Activated CD8-positive, alpha-beta memory T cell treated with anti-CD3 and anti-CD28 coated beads, Interleukin-2, amount 50 U/mL, for 24 hours (primary cell): ENCODE measurements around the gene XXYLT1.

Source experiments
- DNase-seq: peaks from one replicate; pipeline ENCODE4 v3.0.0-alpha.2; 2020; ENCODE audit errors: extremely low read depth

XXYLT1 gene

DNA sequence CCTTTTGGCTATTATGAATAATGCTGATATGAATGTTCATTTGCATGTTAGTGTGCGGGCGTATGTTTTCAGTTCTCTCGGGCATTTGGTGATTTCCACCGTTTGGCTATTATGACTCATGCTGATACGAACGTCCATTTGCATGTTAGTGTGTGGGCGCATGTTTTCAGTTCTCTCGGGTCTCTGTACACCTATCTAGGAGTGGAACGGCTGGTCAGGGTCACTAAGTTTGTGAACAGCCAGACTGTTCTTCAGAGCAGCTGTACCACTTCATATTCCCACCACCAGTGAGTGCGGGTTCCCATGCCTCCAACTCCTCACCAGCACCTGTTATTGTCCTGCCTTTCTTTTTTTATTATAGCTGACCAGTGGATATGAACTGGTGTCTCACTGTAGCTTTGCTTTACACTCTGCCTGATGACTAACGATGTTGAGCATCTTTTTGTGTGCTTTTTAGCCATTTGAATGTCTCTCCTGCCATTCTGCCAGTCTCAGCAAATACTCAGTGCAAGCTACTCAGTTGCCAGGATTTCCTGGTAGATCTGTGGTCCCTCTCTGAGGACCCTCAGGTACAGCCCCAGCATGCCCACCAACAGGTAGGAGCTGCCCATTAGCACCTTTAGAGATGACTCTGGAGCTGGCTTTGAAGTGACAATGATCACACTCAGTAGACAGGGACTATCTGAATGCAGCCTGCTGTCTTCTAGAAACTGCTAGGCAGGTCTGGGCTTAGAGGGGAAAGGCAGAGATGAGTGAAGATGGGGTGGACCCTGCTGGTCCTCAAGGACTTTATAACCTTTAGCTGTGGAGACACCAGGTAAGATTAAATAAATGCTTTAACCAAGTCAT is 141.1 kb downstream of the XXYLT1 start:
- DNase-seq: no peak

DNA sequence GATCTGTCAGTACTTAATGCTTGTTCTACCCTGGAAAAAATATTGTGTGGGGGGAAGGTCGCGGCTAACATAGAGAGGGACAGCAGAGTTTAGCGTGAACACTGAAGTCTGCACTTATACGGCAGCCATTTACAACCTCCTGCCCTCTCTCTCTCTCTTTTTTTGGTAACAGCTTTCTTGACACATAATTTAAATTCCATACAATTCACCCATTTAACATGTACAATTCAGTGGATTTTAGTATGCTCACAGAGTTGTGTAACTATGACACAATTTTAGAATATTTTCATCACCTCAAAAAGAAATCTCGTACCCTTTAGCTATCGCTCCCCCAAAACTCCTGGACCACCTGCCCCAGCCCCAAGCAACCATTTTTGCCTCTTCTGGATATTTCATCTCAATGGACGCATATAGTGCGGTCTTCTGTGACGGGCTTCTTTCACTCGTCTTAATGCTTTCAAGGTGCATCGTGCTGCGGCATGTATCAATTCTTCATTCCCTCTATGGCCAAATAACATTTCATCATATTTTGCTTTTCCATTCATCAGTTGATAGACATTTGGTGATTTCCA is 141.8 kb downstream of the XXYLT1 start:
- DNase-seq: no peak

DNA sequence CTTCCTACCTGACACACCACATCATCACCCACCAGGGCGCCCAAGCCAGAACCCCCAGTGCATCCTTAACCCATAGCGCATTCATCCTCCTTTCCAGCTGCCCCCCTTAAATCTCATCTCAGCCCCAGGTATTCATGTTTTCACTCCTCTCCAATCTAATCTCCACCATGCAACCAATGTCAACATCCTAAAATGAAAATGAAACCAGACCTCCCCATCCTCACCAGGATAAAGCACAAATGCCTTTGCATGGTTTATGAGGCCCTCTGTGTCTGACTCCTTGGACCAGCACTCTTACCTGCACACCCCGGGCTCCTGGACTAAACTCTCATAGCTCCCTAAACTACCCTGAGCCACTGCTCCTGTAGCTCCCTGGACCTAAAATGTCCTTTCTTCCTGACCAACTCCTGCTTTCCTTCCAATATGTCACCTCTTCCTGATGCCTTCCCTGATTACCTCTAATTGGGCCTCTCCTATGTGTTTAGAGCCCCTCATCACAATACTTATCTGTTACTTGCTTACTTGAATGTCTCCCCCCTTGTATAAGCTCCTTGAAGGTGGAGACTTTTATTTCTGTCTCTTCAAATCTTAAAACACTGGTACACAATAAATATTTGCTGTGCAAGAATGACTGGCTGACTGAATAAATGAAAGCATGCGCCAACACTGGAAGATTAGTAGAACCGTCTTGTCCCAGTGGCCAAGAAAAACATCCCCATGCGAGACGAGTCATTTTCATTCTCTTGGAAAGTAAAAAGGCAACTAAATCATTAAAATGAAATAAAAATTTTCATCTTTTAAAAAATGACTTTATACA is 142.5 kb downstream of the XXYLT1 start:
- no peak for DNase-seq

- no peak for DNase-seq
These were observed 144.8 kb downstream of the XXYLT1 start for GRCh38 chr3:195126056-195126605.

DNA sequence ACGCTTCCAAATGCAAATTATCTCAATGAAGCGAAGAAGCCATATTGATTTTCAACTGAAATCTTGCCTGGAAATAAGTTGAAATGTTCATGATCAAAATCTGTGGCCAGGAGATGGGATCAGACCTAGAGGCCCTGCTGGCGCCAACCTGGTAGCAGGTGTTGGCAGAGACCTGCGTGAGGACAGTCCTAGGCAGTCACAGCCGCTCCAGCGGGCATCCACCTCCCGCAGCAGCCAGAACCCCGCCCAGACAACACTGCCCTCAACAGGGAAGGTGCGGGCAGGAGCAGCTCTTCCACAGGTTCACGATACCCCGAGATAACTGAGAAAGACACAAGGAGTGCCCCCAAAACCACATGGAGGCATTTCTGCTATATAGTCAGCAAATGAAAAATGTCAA is 145.3 kb downstream of the XXYLT1 start:
- DNase-seq: no peak

GRCh38 chr3:195124378-195124992 is 146.5 kb downstream of the XXYLT1 start:
- no peak for DNase-seq

DNA sequence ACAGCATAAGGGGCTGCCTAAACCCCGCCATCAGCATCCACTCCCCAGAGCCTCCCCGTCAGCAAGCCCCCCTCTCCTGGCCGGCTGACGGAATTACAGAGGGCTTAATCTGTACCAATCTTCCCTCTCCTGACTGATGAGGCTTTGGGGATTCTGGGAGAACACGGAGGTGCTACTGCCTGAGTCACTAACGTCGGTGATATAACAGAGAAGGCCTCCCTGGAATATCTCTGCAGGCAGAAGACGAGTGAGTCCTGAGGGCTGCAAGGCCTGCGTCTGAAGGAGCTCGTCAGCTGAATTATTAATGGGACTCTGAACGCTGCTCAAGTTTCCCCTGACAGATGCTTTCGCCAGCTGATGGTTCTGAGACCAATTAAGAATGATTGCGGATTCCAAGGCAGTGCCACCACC is 147.7 kb downstream of the XXYLT1 start:
- DNase-seq: no peak

DNA sequence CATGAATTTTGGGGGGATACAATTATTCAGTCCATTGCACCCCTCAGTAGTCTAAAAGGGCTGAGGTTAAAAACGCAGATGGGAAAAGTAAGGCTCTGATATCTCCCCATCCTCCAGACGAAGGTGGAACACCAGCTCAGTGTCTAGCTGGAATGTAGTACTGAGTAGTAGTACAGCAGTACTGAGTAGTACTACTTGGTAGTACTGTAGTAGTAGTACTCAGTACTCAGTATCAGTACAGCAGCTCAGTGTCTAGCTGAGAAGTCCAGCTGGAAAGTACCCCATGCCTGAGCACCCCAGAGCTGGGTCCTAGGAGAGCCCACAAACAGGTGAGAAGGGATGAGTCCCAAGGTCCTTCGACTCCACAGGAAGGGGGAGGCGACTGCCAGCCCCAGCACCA is 148.7 kb downstream of the XXYLT1 start:
- DNase-seq: no peak

DNA sequence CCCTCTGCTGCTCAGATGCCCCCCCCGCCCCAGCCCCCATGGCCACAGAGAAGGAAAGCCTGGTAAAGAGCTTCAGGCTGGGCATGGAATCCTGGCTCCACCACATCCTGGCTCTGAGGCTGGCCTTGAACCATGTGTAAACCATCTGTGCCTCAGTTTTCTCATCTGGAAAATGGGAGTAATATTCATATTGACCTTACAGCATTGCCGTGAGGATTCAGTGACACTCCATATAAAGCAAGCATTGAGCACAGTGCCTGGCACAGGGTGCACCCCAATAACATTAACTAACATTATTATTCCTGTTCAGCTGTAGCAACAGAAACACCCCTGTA is 150.7 kb downstream of the XXYLT1 start:
- no peak for DNase-seq

GRCh38 chr3:195119461-195120266 is 151.3 kb downstream of the XXYLT1 start:
- no peak for DNase-seq

DNA sequence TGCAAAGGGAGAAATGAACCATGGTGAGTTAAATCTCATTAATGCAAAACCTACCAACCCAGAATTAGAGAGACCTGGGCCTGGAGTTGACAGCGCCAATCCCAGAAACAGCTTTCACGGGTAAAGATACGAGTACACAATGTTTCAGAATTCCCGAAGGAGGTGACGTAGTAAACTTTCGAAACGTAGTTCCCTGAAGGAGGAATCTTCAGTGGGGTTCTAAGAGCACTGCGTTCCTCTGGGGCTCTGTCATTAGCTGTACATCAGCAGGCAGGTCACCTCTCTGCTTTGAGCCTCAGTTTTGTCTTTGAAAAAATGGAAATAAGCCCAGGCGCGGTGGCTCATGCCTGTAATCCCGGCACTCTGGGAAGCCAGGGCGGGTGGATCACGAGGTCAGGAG is 152.3 kb downstream of the XXYLT1 start:
- DNase-seq: no peak

- no peak for DNase-seq
These were observed 152.9 kb downstream of the XXYLT1 start for GRCh38 chr3:195117978-195118581.

DNA sequence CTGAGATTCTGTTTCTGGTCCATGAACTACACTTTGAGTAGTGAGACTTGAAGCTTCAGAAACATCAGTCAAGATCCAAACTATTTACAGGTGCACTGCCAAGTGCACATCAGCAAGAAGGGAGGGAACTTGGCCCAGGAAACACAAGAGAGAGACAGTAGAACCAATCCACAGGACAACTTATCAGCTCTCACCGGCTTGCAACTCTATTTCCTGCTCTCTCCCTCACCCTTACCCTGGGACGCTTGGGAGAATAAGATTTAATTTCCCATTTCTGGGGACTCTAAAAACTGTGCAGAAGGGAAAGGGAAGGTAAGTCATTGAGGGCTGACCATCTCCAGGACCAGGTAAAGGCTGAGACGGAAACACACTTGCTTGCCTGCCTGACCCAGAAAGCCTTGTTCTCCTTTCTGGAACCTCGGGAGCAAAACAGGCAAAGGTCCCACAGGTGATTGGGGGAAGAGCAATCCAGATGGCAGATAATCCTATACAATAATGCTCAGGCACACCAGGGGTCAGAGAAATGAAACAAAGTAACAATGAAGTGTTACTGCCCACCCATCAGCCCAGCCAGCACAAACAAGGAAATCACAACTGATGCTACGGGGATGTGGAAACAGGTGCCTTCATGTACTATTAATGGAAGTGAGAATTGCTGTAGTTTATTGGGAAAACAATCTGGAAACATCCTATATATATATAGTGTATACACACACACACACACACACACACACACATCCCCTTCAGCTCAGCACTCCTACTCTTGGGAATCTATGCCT is 154.4 kb downstream of the XXYLT1 start:
- DNase-seq: no peak

DNA sequence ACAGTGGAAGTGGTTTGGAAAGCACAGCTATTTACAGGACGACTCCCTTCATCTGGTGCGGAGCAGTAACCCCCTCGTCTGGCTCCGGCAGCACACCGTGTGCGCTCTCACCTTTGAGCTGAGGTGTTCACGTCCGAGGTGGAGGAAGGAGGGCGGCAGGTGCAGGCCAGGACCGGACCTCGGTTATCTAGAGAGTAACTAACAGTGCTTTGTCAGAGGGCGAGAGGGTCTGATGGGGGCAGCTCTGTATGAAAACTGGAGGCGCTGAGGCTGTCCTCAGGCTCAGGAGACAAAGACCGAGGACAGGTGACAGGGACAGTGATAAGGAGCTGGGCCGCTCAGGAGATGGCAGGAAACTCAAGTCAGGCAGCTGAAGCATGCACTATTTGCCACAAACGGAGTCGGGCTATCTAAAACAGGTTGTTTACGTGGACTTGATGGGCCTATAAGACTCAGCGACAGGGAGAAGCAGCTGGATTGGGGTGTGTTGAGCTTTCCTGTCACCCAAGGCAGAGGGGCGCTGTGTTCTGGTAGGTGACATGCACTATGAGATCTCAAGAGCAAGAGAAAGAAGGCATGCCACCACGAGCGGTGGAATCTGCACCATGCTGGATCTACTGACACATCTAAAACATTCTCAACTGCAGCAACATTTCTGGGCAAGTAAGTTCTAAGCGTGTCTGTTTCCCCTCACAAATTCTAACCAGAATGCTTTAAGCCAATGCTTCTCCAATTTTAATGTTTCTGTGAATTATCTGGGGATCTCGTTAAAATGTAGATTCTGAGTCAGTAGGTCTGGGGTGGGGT is 155.2 kb downstream of the XXYLT1 start:
- no peak for DNase-seq

GRCh38 chr3:195114786-195115599 is 156.0 kb downstream of the XXYLT1 start:
- DNase-seq: no peak

GRCh38 chr3:195113536-195114425 is 157.2 kb downstream of the XXYLT1 start:
- no peak for DNase-seq

DNA sequence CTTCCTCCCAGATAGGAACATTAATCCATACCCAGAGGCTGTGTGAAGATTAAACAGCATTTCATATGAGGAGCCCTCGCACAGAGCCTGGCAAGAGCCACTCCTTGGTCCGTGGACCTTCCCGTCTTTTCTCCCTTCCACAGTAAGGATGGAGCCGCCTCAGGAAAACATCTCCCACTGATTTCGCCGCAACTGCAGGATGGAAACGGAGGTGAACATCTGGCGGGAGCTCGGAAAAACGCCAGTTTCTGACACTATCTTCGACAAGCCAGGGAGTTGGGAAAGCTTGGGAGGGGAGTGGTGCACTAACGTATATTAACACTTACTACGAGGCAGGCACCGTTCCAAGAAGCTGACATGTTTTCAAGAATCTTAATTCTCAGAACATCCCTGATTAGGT is 157.9 kb downstream of the XXYLT1 start:
- DNase-seq: no peak
